Esophagus squamous epithelium (tissue), 5 donors: ENCODE results near the gene DLG2. TPM values are rescaled to one million over a fixed set of nuclear protein-coding genes. Genes with fewer than 3 reads are reported as not detected.

Experiments used
- DNase-seq: peaks from one replicate; lab custom pipeline; 2025; lab: John Stamatoyannopoulos, UW
- H3K27ac ChIP-seq, 4 donors: fragments of 200-600 bp; sonication (generic); one replicate each; pipeline ENCODE4 v1.5.1; 2016 to 2019; ENCODE audit warnings: mild to moderate bottlenecking in 1 of 4
- H3K27me3 ChIP-seq, 4 donors: fragments of 200-600 bp; sonication (generic); 1 replicate in 3 of 4; 2 replicates in 1 of 4; pipeline versions ENCODE4 v1.5.1 to v1.6.0; 2017 to 2021; ENCODE audit warnings: antibody characterized with exemption in 1 of 4
- H3K36me3 ChIP-seq, 3 donors: fragments of 200-600 bp; sonication (generic); one replicate each; pipeline ENCODE4 v1.5.1; 2016 to 2019
- H3K4me1 ChIP-seq, 3 donors: fragments of 200-600 bp; sonication (generic); one replicate each; pipeline ENCODE4 v1.5.1; 2017 to 2019
- H3K4me3 ChIP-seq, 4 donors: fragments of 200-600 bp; sonication (generic); 1 replicate in 3 of 4; 2 replicates in 1 of 4; pipeline ENCODE4 v1.5.1; 2016 to 2019; ENCODE audit warnings: mild to moderate bottlenecking in 2 of 4, moderate library complexity in 1 of 4
- H3K9me3 ChIP-seq, 3 donors: fragments of 200-600 bp; sonication (generic); one replicate each; pipeline ENCODE4 v1.5.1; 2016 to 2019
- POLR2A ChIP-seq, 4 donors: fragments of 450-650 bp; IDR thresholded peaks; one replicate each; pipeline ENCODE4 v1.6.1; 2017; ENCODE audit warnings: antibody characterized with exemption in 4 of 4, mild to moderate bottlenecking in 4 of 4, moderate library complexity in 3 of 4
- WGBS, 2 donors: methylation state at CpG; one replicate each; pipeline ENCODE4 v1.1.5; 2018; 5-methylcytosine and 5-hydroxymethylcytosine counted together
- intact Hi-C: fragments of 100-400 bp; cut with DNase I; formaldehyde crosslinking; loops from one replicate; pipeline ENCODE4 v1.15.0; 2022
- total RNA-seq, 4 donors: library from RNA; depleted of rRNA; stranded (reverse); fragments of >200 nt; gene quantifications; one replicate each; pipeline ENCODE4 v1.1.0, GENCODE V29; 2016
- TF ChIP-seq, protein P1 (sequence below), 6 experiments: fragments of 450-650 bp in 4 of 6; fragments of 200-600 bp in 2 of 6; sonication (generic) in 2 of 6; IDR thresholded peaks; one replicate each; pipeline ENCODE4 v1.5.1; 2016 to 2019; ENCODE audit warnings: antibody characterized with exemption in 6 of 6, mild to moderate bottlenecking in 4 of 6, moderate library complexity in 4 of 6
- donor health status: DM: yes; HTN: yes; CAD: no.

DLG2 gene
- total RNA-seq, 4 donors from 2014 or later: 2.9 to 27.7 (median 12.6) TPM

DNA sequence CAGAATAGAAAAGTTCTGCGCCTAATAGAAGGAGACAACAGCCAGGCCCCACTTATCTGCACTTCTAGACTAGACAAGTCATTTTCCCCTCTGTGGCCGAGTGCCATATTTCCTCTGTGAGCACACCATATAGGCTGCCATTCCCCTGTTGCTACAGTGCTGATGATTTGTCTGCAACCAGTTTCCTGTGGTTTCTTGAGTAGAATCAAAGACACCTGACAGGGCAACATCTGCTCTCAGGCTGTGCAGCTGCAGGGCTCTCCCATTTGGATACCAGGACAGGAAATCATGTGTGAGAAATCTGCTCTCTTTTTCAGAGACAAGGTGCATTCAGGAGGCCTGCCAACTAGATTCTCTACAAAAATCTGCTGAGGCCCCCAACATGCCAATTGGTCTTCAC, 879.3 kb downstream of the DLG2 start:
- TF ChIP-seq, protein P1, sequence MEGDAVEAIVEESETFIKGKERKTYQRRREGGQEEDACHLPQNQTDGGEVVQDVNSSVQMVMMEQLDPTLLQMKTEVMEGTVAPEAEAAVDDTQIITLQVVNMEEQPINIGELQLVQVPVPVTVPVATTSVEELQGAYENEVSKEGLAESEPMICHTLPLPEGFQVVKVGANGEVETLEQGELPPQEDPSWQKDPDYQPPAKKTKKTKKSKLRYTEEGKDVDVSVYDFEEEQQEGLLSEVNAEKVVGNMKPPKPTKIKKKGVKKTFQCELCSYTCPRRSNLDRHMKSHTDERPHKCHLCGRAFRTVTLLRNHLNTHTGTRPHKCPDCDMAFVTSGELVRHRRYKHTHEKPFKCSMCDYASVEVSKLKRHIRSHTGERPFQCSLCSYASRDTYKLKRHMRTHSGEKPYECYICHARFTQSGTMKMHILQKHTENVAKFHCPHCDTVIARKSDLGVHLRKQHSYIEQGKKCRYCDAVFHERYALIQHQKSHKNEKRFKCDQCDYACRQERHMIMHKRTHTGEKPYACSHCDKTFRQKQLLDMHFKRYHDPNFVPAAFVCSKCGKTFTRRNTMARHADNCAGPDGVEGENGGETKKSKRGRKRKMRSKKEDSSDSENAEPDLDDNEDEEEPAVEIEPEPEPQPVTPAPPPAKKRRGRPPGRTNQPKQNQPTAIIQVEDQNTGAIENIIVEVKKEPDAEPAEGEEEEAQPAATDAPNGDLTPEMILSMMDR (IDR thresholded peaks at IDR 0.05): no peak
- no peak for TF ChIP-seq POLR2A (IDR thresholded peaks at IDR 0.05)
- WGBS, 2 donors: 44 to 57% methylated on average over 2 of the region's 2 CpGs
- H3K9me3 ChIP-seq: peaks cover 0 to under 1% (median 0%) of the 10 kb centered on the region in 3 donors
- no peak for DNase-seq
- H3K27me3 ChIP-seq: no peaks in the 10 kb centered on the region
- no peaks in the 10 kb centered on the region for H3K4me1 ChIP-seq
- intact Hi-C loops: no loop called here
- no peaks in the 10 kb centered on the region for H3K36me3 ChIP-seq
- no peak overlapping the region for H3K27ac ChIP-seq
- H3K4me3 ChIP-seq: no peak overlapping the region

GRCh38 chr11:84740050-84740449, 887.1 kb downstream of the DLG2 start:
- intact Hi-C loops: no loop called here
- H3K9me3 ChIP-seq: no peaks in the 10 kb centered on the region
- 38 to 76% methylated on average over 1 of the region's 1 CpG for WGBS, 2 donors
- no peaks in the 10 kb centered on the region for H3K36me3 ChIP-seq
- H3K4me1 ChIP-seq: no peaks in the 10 kb centered on the region
- no peak overlapping the region for H3K27ac ChIP-seq
- no peak for DNase-seq
- no peak overlapping the region for H3K4me3 ChIP-seq
- no peaks in the 10 kb centered on the region for H3K27me3 ChIP-seq
- TF ChIP-seq, protein P1 (IDR thresholded peaks at IDR 0.05): no peak
- no peak for TF ChIP-seq POLR2A (IDR thresholded peaks at IDR 0.05)

GRCh38 chr11:84724256-84724655, 902.9 kb downstream of the DLG2 start:
- TF ChIP-seq, protein P1 (IDR thresholded peaks at IDR 0.05): no peak
- TF ChIP-seq POLR2A (IDR thresholded peaks at IDR 0.05): no peak

DNA sequence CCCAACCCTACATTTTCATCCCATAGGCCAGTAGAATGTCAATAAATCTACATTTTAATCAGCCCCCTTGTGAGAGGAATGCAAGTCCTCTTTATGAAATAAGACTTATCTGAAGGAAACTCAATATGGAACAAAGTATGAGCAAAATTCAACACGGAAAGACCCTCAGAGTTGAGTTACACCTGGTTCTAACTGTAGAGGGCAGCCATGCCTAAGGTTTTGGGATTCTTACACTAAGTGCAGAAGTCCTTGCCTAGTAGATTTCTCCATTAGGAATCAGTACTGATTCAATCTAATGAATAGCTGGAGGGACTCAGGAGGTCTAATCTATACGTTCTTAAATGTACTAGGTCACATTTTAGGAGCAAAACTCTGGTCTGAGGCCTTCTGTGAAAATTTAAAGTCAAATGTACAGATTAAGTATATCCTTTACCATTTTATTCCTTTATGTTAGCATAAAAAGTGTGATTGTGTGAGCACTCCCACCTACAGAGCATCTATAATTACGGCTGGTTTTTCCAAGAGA, 904.5 kb downstream of the DLG2 start:
- Histone ChIP-seq H3K4me1 (peaks cover 0 to 18% (median 5%) of the 10 kb centered on the region in 3 donors), H3K36me3 (no peaks in the 10 kb centered on the region), H3K9me3 (no peaks in the 10 kb centered on the region), H3K4me3 (no peak overlapping the region), H3K27me3 (no peaks in the 10 kb centered on the region), H3K27ac (no peak overlapping the region)
- 51 to 63% methylated on average over 3 of the region's 3 CpGs for WGBS, 2 donors
- intact Hi-C loops: no loop called here
- no peak for DNase-seq
- no peak for TF ChIP-seq POLR2A (IDR thresholded peaks at IDR 0.05)
- TF ChIP-seq, protein P1 (IDR thresholded peaks at IDR 0.05): no peak

More at GRCh38 chr11:84724256-84724655, 902.9 kb downstream of the DLG2 start:
- no peak for DNase-seq
- Histone ChIP-seq H3K27me3 (no peaks in the 10 kb centered on the region), H3K9me3 (no peaks in the 10 kb centered on the region), H3K4me3 (no peak overlapping the region), H3K36me3 (no peaks in the 10 kb centered on the region), H3K4me1 (peaks cover 0 to 18% (median 5%) of the 10 kb centered on the region in 3 donors), H3K27ac (no peak overlapping the region)
- WGBS, 2 donors: 53 to 58% methylated on average over 1 of the region's 1 CpG
- intact Hi-C loops: no loop called here

GRCh38 chr11:84721561-84721961, 905.6 kb downstream of the DLG2 start:
- Histone ChIP-seq H3K4me3 (no peak overlapping the region), H3K27me3 (no peaks in the 10 kb centered on the region), H3K27ac (no peak overlapping the region), H3K4me1 (peaks cover 0 to 18% (median 5%) of the 10 kb centered on the region in 3 donors), H3K36me3 (no peaks in the 10 kb centered on the region), H3K9me3 (no peaks in the 10 kb centered on the region)
- no peak for DNase-seq
- TF ChIP-seq POLR2A (IDR thresholded peaks at IDR 0.05): no peak
- TF ChIP-seq, protein P1 (IDR thresholded peaks at IDR 0.05): no peak
- 9 to 18% methylated on average over 1 of the region's 1 CpG for WGBS, 2 donors
- intact Hi-C loops: no loop called here
